Heart left ventricle (tissue), 16 donors: ENCODE results near the gene MFN1. TPM values are rescaled to one million over a fixed set of nuclear protein-coding genes. Genes with fewer than 3 reads are reported as not detected.
"Not testable (repeated sequence)": the region's sequence is repeated elsewhere in the genome, so short reads cannot be mapped to it uniquely, and the experiment has no call there.

ENCODE experiments used
- ATAC-seq, 4 donors: fragments of 200-7000 bp; cut with Tn5 transposase; one replicate each; pipeline ENCODE4 v1.9.1; 2020 to 2022; ENCODE audit warnings: moderate library complexity in 4 of 4, mild to moderate bottlenecking in 3 of 4, moderate number of reproducible peaks in 1 of 4
- DNase-seq, 5 donors: peaks; one replicate each; pipeline ENCODE4 v3.0.0-alpha.2; 2020
- H3K27ac ChIP-seq, 12 donors: fragments of 200-600 bp; sonication (generic) in 4 of 12; one replicate each; pipeline versions ENCODE4 v1.5.0 to v1.8.0; 2016 to 2022; ENCODE audit warnings: mild to moderate bottlenecking in 2 of 12
- H3K27me3 ChIP-seq, 9 donors: fragments of 200-600 bp; sonication (generic) in 2 of 9; one replicate each; pipeline versions ENCODE4 v1.5.1 to v1.8.0; 2016 to 2022; ENCODE audit warnings: mild to moderate bottlenecking in 3 of 9
- H3K36me3 ChIP-seq, 9 donors: fragments of 200-600 bp; sonication (generic) in 2 of 9; one replicate each; pipeline versions ENCODE4 v1.5.0 to v1.8.0; 2018 to 2022; ENCODE audit warnings: mild to moderate bottlenecking in 2 of 9
- H3K4me1 ChIP-seq, 12 donors: fragments of 200-600 bp; sonication (generic) in 4 of 12; one replicate each; pipeline versions ENCODE4 v1.5.0 to v1.8.0; 2016 to 2022; ENCODE audit warnings: mild to moderate bottlenecking in 3 of 12
- H3K4me3 ChIP-seq, 12 donors: fragments of 200-600 bp; sonication (generic) in 4 of 12; one replicate each; pipeline versions ENCODE4 v1.5.0 to v1.8.0; 2017 to 2022; ENCODE audit warnings: mild to moderate bottlenecking in 9 of 12, moderate library complexity in 4 of 12
- H3K9me3 ChIP-seq, 12 donors: fragments of 200-600 bp; sonication (generic) in 4 of 12; one replicate each; pipeline versions ENCODE4 v1.5.0 to v1.8.0; 2016 to 2022; ENCODE audit warnings: mild to moderate bottlenecking in 1 of 12
- POLR2A ChIP-seq, 2 donors: fragments of 450-650 bp; IDR thresholded peaks; one replicate each; pipeline ENCODE4 v1.6.1; 2017; ENCODE audit warnings: antibody characterized with exemption in 2 of 2, mild to moderate bottlenecking in 2 of 2, moderate library complexity in 2 of 2
- WGBS, 4 donors: extraction: QIAGEN DNeasy Blood & Tissue Kit in 2 of 4; methylation state at CpG; one replicate each; pipeline versions ENCODE4 v1.1.5 to v1.1.7; 2013 to 2018; 5-methylcytosine and 5-hydroxymethylcytosine counted together
- intact Hi-C, 10 donors: fragments of 100-400 bp; cut with DNase I; formaldehyde crosslinking; loops; one replicate each; pipeline versions ENCODE4 v1.11.1 to v1.14.2; 2022
- polyA plus RNA-seq, 2 donors: library from polyadenylated mRNA; stranded (reverse); fragments of 200-250 nt; gene quantifications; one replicate each; pipeline ENCODE4 v1.2.3, GENCODE V29; 2013
- total RNA-seq, 9 donors: library from RNA; depleted of rRNA in 2 of 9; stranded (reverse); fragments of >200 nt in 2 of 9; fragmentation: NEBNext Ultra II Directional in 3 of 9; extraction: Animal tissue kit (Norgen Biotek cat#: 25700) in 3 of 9; gene quantifications; one replicate each; pipeline versions ENCODE4 v1.1.0 to v1.2.4, GENCODE V29; 2016 to 2023
- TF ChIP-seq, protein P1 (sequence below), 12 donors: fragments of 200-600 bp; sonication (generic) in 4 of 12; IDR thresholded peaks; one replicate each; pipeline versions ENCODE4 v1.5.0 to v1.8.0; 2018 to 2022; ENCODE audit warnings: antibody characterized with exemption in 12 of 12, mild to moderate bottlenecking in 5 of 12
- donor health status: ischemic (EF 13 %, LVEDD 7.1; RV severe dilation, severe dysfunction).
- donor health status: healthy with polysubstance abuse.
- donor health status: DM: no; HTN: yes; CAD: no.
- donor health status: DM: no; HTN: no; CAD: no.
- donor health status: ischemic (EF 25% LVEDD 6.9; RV normal size, moderate dysfunction).
- donor health status: ischemic (EF 25% LVEDD 5.7; RV mildly dilated, moderate dysfunction).
- donor health status: healthy.
- donor health status: DM: yes; HTN: yes; CAD: no.
- donor health status: ischemic (EF 35%, LVEDD 5.7; RV mildly dilated, moderate dysfunction).
- donor health status: nonischemic (EF 11% LVEDD 7.7; RV severe dilation, severe dysfunction).
- donor health status: DM: yes; HTN: yes; CAD: no.
- donor health status: PGD.
- donor health status: ischemic (EF 29% LVEDD 5.4; RV normal size, mild dysfunction).
- donor health status: nonischemic (EF 23%, LVEDD 6.1; RV moderate dilation, normal function).

MFN1 gene
- total and polyA plus RNA-seq, 11 donors, result 10.8 to 78.0 (median 52.6) TPM

DNA sequence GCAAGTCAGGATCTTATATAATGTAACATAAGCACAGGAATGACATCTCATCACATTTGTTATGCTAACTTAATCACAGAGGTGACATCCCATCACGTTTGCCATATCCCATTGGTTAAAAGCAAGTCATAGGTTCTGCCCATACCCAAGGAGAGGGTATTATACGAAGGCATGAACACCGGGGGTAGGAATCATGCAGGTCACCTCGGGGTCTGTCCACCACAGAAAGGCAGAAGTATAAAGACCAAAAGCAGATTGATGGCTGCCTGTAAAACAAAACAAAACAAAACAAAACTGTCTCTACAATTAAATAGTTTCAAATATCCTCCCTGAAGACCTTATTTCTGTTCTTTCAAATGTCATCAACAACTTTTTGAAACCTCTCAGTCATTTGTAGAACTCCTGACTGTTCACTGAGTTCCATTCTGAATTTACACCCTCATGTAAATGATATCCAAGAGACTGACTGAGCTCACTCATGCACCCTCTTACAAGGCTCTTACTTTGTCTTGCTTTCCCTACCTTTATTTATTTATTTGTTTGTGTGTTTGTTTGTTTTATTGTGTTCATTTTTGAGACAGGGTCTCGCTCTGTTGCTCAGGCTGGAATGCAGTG lies 47.4 kb upstream of the MFN1 start:
- 86 to 93% (median 89%) methylated on average over 5 of the region's 5 CpGs for WGBS, 4 donors
- DNase-seq, result no peak
- intact Hi-C loops, result no loop called here
- H3K4me3 ChIP-seq, result no peak overlapping the region
- no peak for TF ChIP-seq POLR2A (IDR thresholded peaks at IDR 0.05)
- TF ChIP-seq, protein P1, sequence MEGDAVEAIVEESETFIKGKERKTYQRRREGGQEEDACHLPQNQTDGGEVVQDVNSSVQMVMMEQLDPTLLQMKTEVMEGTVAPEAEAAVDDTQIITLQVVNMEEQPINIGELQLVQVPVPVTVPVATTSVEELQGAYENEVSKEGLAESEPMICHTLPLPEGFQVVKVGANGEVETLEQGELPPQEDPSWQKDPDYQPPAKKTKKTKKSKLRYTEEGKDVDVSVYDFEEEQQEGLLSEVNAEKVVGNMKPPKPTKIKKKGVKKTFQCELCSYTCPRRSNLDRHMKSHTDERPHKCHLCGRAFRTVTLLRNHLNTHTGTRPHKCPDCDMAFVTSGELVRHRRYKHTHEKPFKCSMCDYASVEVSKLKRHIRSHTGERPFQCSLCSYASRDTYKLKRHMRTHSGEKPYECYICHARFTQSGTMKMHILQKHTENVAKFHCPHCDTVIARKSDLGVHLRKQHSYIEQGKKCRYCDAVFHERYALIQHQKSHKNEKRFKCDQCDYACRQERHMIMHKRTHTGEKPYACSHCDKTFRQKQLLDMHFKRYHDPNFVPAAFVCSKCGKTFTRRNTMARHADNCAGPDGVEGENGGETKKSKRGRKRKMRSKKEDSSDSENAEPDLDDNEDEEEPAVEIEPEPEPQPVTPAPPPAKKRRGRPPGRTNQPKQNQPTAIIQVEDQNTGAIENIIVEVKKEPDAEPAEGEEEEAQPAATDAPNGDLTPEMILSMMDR (IDR thresholded peaks at IDR 0.05), result no peak
- H3K36me3 ChIP-seq, result no peaks in the 10 kb centered on the region
- H3K27ac ChIP-seq, result no peak overlapping the region
- ATAC-seq, result no peak
- H3K4me1 ChIP-seq, result no peaks in the 10 kb centered on the region
- H3K27me3 ChIP-seq, result no peaks in the 10 kb centered on the region
- H3K9me3 ChIP-seq, result peaks cover 0 to 5% (median 0%) of the 10 kb centered on the region in 12 donors

DNA sequence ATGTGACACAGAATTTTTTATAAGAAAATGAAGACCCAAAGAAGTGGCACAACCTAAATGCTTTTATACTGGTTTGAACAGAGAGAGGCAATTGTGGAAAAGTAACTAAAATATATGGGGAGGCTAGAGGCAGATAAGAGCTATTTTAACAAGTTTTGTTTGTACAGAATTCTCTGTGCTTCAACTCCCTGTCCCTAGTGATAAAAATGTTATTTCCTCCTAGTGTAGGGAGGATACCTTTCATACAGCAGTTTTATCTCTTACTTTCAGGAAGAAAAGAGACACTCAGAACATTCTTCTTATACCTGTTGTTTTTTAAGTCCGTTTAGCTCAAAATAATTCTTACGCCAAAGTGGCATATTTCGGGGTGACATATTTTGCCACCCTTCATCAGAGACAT lies 45.9 kb upstream of the MFN1 start:
- 63 to 64% (median 63%) methylated on average over 3 of the region's 3 CpGs for WGBS, 4 donors
- Histone ChIP-seq H3K4me1 (no peaks in the 10 kb centered on the region), H3K9me3 (peaks cover 0 to 5% (median 0%) of the 10 kb centered on the region in 12 donors), H3K4me3 (no peak overlapping the region), H3K27me3 (no peaks in the 10 kb centered on the region), H3K36me3 (no peaks in the 10 kb centered on the region), H3K27ac (no peak overlapping the region)
- ATAC-seq, result no peak
- DNase-seq, result no peak
- TF ChIP-seq POLR2A (IDR thresholded peaks at IDR 0.05), result no peak
- TF ChIP-seq, protein P1 (IDR thresholded peaks at IDR 0.05), result no peak
- intact Hi-C loops, result no loop called here

DNA sequence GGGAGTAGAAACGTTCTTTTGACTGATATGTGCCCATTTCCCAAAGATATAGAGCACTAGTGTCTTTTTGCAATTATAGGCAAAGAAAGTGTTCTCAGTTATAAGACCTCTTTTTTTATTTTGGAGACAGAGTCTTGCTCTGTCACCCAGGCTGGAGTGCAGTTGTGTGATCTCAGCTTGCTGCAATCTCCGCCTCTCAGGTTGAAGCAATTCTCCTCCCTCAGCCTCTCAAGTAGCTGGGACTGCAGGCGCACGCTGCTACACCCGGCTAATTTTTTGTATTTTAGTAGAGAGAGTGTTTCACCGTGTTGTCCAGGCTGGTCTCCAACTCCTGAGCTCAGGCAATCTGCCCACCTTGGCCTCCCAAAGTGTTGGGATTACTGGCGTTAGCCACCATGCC lies 45.4 kb upstream of the MFN1 start:
- Histone ChIP-seq H3K4me3 (no peak overlapping the region), H3K9me3 (peaks cover 0 to 5% (median 0%) of the 10 kb centered on the region in 12 donors), H3K36me3 (no peaks in the 10 kb centered on the region), H3K27me3 (no peaks in the 10 kb centered on the region), H3K4me1 (no peaks in the 10 kb centered on the region), H3K27ac (no peak overlapping the region)
- DNase-seq (no peak), ATAC-seq (no peak)
- TF ChIP-seq POLR2A (IDR thresholded peaks at IDR 0.05), result no peak
- TF ChIP-seq, protein P1 (IDR thresholded peaks at IDR 0.05), result no peak
- WGBS, 4 donors, result 81 to 86% (median 85%) methylated on average over 7 of the region's 7 CpGs
- intact Hi-C loops, result no loop called here

DNA sequence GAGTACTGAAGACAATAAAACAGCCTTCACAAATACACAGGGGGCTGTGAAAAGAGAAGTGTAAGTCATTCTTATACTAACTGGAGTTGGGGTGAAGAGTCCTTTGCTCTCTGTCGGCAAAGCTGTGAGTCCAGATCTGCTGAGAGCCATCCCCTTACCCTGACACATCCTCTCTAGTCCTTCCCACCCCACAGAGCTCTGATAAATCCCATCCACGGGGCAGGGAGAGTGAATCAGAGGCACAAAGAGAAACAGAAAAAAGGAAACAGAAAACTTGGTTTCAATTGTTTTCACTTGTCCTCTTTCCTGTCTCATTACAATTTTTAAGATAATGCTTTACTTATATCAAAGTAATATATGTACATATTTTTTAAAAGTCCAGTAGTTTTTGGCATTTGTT lies 42.9 kb upstream of the MFN1 start:
- DNase-seq (no peak), ATAC-seq (no peak)
- Histone ChIP-seq H3K4me1 (no peaks in the 10 kb centered on the region), H3K9me3 (no peaks in the 10 kb centered on the region), H3K27me3 (no peaks in the 10 kb centered on the region), H3K27ac (no peak overlapping the region), H3K4me3 (no peak overlapping the region), H3K36me3 (no peaks in the 10 kb centered on the region)
- intact Hi-C loops, result no loop called here
- no peak for TF ChIP-seq POLR2A (IDR thresholded peaks at IDR 0.05)
- TF ChIP-seq, protein P1 (IDR thresholded peaks at IDR 0.05), result no peak
- WGBS, 4 donors, result 13 to 21% (median 16%) methylated on average over 2 of the region's 2 CpGs

DNA sequence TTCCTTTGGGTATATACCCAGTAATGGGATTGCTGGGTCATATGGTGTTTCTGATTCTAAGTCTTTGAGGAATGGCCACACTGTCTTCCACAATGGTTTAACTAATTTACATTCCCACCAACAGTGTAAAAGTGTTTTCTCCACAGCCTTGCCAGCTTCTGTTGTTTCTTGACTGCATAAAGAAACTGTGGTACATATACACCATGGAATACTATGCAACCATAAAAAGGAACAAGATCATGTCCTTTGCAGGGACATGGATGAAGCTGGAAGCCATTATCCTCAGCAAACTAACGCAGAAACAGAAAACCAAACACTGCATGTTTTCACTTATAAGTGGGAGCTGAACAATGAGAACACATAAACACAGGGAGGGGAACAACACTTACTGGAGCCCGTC lies 40.1 kb upstream of the MFN1 start:
- intact Hi-C loops, H3K27ac ChIP-seq, H3K36me3 ChIP-seq, DNase-seq, H3K4me3 ChIP-seq, H3K27me3 ChIP-seq, H3K9me3 ChIP-seq, ATAC-seq, H3K4me1 ChIP-seq: not testable (repeated sequence)
- WGBS, 4 donors, result 83 to 91% (median 86%) methylated on average over 2 of the region's 2 CpGs
